H1 (cell line): ENCODE measurements around the gene PTPRC. TPM values are rescaled to one million over a fixed set of nuclear protein-coding genes. Genes with fewer than 3 reads are reported as not detected.
A peak's percentile ranks its signal among the peaks of the same experiment; 100 is the strongest.

ENCODE experiments used
- CTCF ChIA-PET: fragments of 300-600 bp; sonication (Branson Sonifier 250); formaldehyde crosslinking; loops from one replicate; lab custom pipeline; 2021; ENCODE audit not compliant: partially characterized antibody; lab: Charles Lee
- POLR2A ChIA-PET: fragments of 300-600 bp; sonication (Branson Sonifier 250); formaldehyde crosslinking; loops from one replicate; lab custom pipeline; 2021; ENCODE audit warnings: inconsistent platforms; ENCODE audit not compliant: partially characterized antibody; lab: Charles Lee
- DNase-seq, 2 experiments: peaks; one replicate each; pipeline versions ENCODE4 v3.0.0 to v3.0.0-alpha.2; 2010 to 2022; ENCODE audit warnings: low spot score in 2 of 2, low read depth in 1 of 2, mixed read lengths in 1 of 2
- FAIRE-seq: peaks from 2 replicates; lab custom pipeline; 2011; peaks lifted over from hg19 to GRCh38; lab: Jason Lieb, UNC
- H2AFZ ChIP-seq: 2 replicates; pipeline ENCODE4 v1.8.1; 2012; ENCODE audit warnings: low read length, inconsistent platforms
- H2AK5ac ChIP-seq: 2 replicates; pipeline ENCODE4 v1.6.1; 2013; ENCODE audit warnings: low read depth, low read length
- H2BK120ac ChIP-seq: replicated peaks from 2 replicates; pipeline ENCODE3; 2013; ENCODE audit warnings: low read depth, low read length, inconsistent platforms
- H2BK12ac ChIP-seq: 2 replicates; pipeline ENCODE4 v1.6.1; 2013; ENCODE audit warnings: low read depth, low read length
- H2BK15ac ChIP-seq: 2 replicates; pipeline ENCODE4 v1.6.1; 2013; ENCODE audit warnings: low read length
- H2BK20ac ChIP-seq: 2 replicates; pipeline ENCODE4 v1.6.1; 2013; ENCODE audit warnings: low read length
- H2BK5ac ChIP-seq: 2 replicates; pipeline ENCODE4 v1.6.1; 2013; ENCODE audit warnings: low read depth, low read length
- H3K14ac ChIP-seq: 2 replicates; pipeline ENCODE4 v1.6.1; 2013; ENCODE audit warnings: inconsistent platforms; ENCODE audit not compliant: insufficient read length
- H3K18ac ChIP-seq: 2 replicates; pipeline ENCODE4 v1.6.1; 2013; ENCODE audit warnings: low read length; ENCODE audit errors: extremely low read depth
- H3K23ac ChIP-seq: 2 replicates; pipeline ENCODE4 v1.6.1; 2013; ENCODE audit warnings: inconsistent platforms; ENCODE audit not compliant: insufficient read length
- H3K23me2 ChIP-seq: 2 replicates; pipeline ENCODE4 v1.6.1; 2013; ENCODE audit warnings: low read depth, low read length
- H3K27ac ChIP-seq: 2 replicates; pipeline ENCODE4 v1.6.1; 2011; ENCODE audit warnings: low read depth, low read length, inconsistent platforms
- H3K27me3 ChIP-seq, 4 experiments: replicated peaks in 1 of 4; 1 replicate in 1 of 4; 2 replicates in 3 of 4; pipeline versions ENCODE4 v1.6.1 to v1.8.1; 2011 to 2013; ENCODE audit warnings: low read length in 3 of 4, mild to moderate bottlenecking in 3 of 4, inconsistent platforms in 2 of 4, mixed read lengths in 2 of 4, moderate library complexity in 1 of 4; ENCODE audit not compliant: control insufficient read depth in 3 of 4, insufficient read depth in 3 of 4; ENCODE audit errors: extremely low read depth in 1 of 4
- H3K36me3 ChIP-seq, 4 experiments: 2 replicates each; pipeline versions ENCODE4 v1.6.1 to v1.8.1; 2011 to 2013; ENCODE audit warnings: mild to moderate bottlenecking in 4 of 4, low read length in 3 of 4, moderate library complexity in 2 of 4, control low read depth in 1 of 4, inconsistent platforms in 1 of 4; ENCODE audit not compliant: insufficient read depth in 4 of 4, control insufficient read depth in 2 of 4
- H3K4ac ChIP-seq: replicated peaks from 2 replicates; pipeline ENCODE3; 2013; ENCODE audit warnings: low read length, low read depth, mixed read lengths, inconsistent platforms; ENCODE audit not compliant: insufficient read length
- H3K4me1 ChIP-seq, 4 experiments: replicated peaks in 1 of 4; 1 replicate in 1 of 4; 2 replicates in 3 of 4; pipeline versions ENCODE4 v1.6.1 to v1.8.1; 2011 to 2013; ENCODE audit warnings: low read length in 3 of 4, inconsistent platforms in 2 of 4, mixed read lengths in 1 of 4; ENCODE audit not compliant: insufficient read depth in 4 of 4, control insufficient read depth in 3 of 4
- H3K4me2 ChIP-seq, 2 experiments: 2 replicates each; pipeline versions ENCODE4 v1.6.1 to v1.8.1; 2011 to 2013; ENCODE audit warnings: low read depth in 2 of 2, low read length in 2 of 2, control low read depth in 1 of 2, inconsistent platforms in 1 of 2, mild to moderate bottlenecking in 1 of 2; ENCODE audit not compliant: insufficient read depth in 1 of 2
- H3K4me3 ChIP-seq, 4 experiments: fragments of 200-600, 300-600 bp in 1 of 4; sonication (generic), shearing (Covaris generic), sonication (Bioruptor Twin) in 1 of 4; 2 replicates each; pipeline versions ENCODE4 v1.5.1 to v1.8.1; 2011 to 2016; ENCODE audit warnings: low read length in 4 of 4, low read depth in 3 of 4, control low read depth in 2 of 4, inconsistent platforms in 2 of 4, mild to moderate bottlenecking in 2 of 4, mixed read lengths in 1 of 4, moderate library complexity in 1 of 4; ENCODE audit not compliant: insufficient read depth in 2 of 4; ENCODE audit errors: extremely low read depth in 1 of 4
- H3K56ac ChIP-seq: replicated peaks from 2 replicates; pipeline ENCODE3; 2013; ENCODE audit warnings: low read depth, mild to moderate bottlenecking, mixed read lengths, low read length, inconsistent platforms; ENCODE audit not compliant: insufficient read length
- H3K79me1 ChIP-seq: 2 replicates; pipeline ENCODE4 v1.6.1; 2013; ENCODE audit warnings: low read depth, low read length, control low read depth
- H3K79me2 ChIP-seq, 2 experiments: 2 replicates each; pipeline versions ENCODE4 v1.6.1 to v1.8.1; 2012 to 2013; ENCODE audit warnings: low read length in 2 of 2, mild to moderate bottlenecking in 2 of 2, inconsistent platforms in 1 of 2; ENCODE audit not compliant: insufficient read depth in 2 of 2, control insufficient read depth in 1 of 2
- H3K9ac ChIP-seq, 4 experiments: replicated peaks in 1 of 4; 1 replicate in 1 of 4; 2 replicates in 3 of 4; pipeline versions ENCODE4 v1.6.1 to v1.8.1; 2011 to 2013; ENCODE audit warnings: low read depth in 3 of 4, low read length in 3 of 4, control low read depth in 2 of 4, mild to moderate bottlenecking in 2 of 4, moderate library complexity in 2 of 4, inconsistent platforms in 1 of 4; ENCODE audit errors: extremely low read depth in 1 of 4
- H3K9me3 ChIP-seq, 2 experiments: 2 replicates each; pipeline versions ENCODE4 v1.6.1 to v1.8.1; 2012 to 2013; ENCODE audit warnings: mild to moderate bottlenecking in 2 of 2, moderate library complexity in 2 of 2, control low read depth in 1 of 2, inconsistent platforms in 1 of 2, low read depth in 1 of 2, low read length in 1 of 2, mixed read lengths in 1 of 2; ENCODE audit not compliant: insufficient read depth in 2 of 2
- H4K20me1 ChIP-seq, 2 experiments: replicated peaks in 1 of 2; 2 replicates each; pipeline versions ENCODE3 to v1.8.1; 2011 to 2013; ENCODE audit warnings: inconsistent platforms in 2 of 2, low read length in 2 of 2, mild to moderate bottlenecking in 1 of 2; ENCODE audit not compliant: insufficient read depth in 2 of 2, control insufficient read depth in 1 of 2
- H4K5ac ChIP-seq: 2 replicates; pipeline ENCODE4 v1.6.1; 2013; ENCODE audit warnings: low read length, low read depth, mixed read lengths, inconsistent platforms; ENCODE audit not compliant: insufficient read length
- H4K8ac ChIP-seq: 2 replicates; pipeline ENCODE4 v1.8.0; 2013; ENCODE audit warnings: mild to moderate bottlenecking, moderate library complexity, low read length, inconsistent platforms; ENCODE audit not compliant: insufficient read depth; ENCODE audit errors: extremely low read depth
- H4K91ac ChIP-seq: replicated peaks from 2 replicates; pipeline ENCODE3; 2013; ENCODE audit warnings: low read length, mixed read lengths, inconsistent platforms; ENCODE audit not compliant: insufficient read length
- BCL11A ChIP-seq, 2 experiments: IDR thresholded peaks; one replicate each; pipeline ENCODE4 v1.6.1; 2011; ENCODE audit warnings: low read depth in 2 of 2, low read length in 2 of 2, mild to moderate bottlenecking in 2 of 2
- CBX8 ChIP-seq: fragments of 300-800, 300-1000 bp; sonication (generic); IDR thresholded peaks from 2 replicates; pipeline ENCODE4 v1.7.1; 2016; ENCODE audit warnings: low read depth, low read length, borderline replicate concordance
- MAFK ChIP-seq: IDR thresholded peaks from 2 replicates; pipeline ENCODE4 v1.6.1; 2012; ENCODE audit warnings: low read depth, mild to moderate bottlenecking, improper control_type of control experiment, low read length
- POU5F1 ChIP-seq: IDR thresholded peaks from 2 replicates; pipeline ENCODE4 v1.6.1; 2011; ENCODE audit warnings: low read depth, mild to moderate bottlenecking, low read length, moderate library complexity
- WGBS, 2 experiments: shearing (Covaris generic) in 1 of 2; methylation state at CpG; one replicate each; pipeline versions ENCODE4 v1.1.6 to v1.1.7; 2013 to 2015; ENCODE audit warnings: low lambda C conversion rate in 2 of 2, mixed read lengths in 2 of 2, inconsistent platforms in 1 of 2, low coverage in 1 of 2, missing lambda C conversion rate in 1 of 2; ENCODE audit not compliant: insufficient replicate concordance in 2 of 2, insufficient coverage in 1 of 2, insufficient read length in 1 of 2; ENCODE audit errors: extremely low coverage in 1 of 2, missing lambda C conversion rate in 1 of 2; 5-methylcytosine and 5-hydroxymethylcytosine counted together
- polyA plus RNA-seq, 7 experiments: library from polyadenylated mRNA; depleted of rRNA in 3 of 7; stranded (reverse) in 5 of 7; unstranded in 2 of 7; fragments of >200 nt in 5 of 7; fragments of 200-250 nt in 2 of 7; gene quantifications; 1 replicate in 5 of 7; 2 replicates in 1 of 7; 4 replicates in 1 of 7; pipeline versions ENCODE4 v1.2.1 to v1.2.3, GENCODE V29; 2011 to 2013; ENCODE audit warnings: missing spikeins in 2 of 7, mixed read lengths in 2 of 7
- total RNA-seq: library from RNA; stranded (reverse); fragmentation: NEBNext Ultra II Directional; extraction: Animal tissue kit (Norgen Biotek cat#: 25700); gene quantifications from 2 replicates; pipeline ENCODE4 v1.2.1, GENCODE V29; 2021
- TF ChIP-seq, protein P1 (sequence below): IDR thresholded peaks from 2 replicates; pipeline ENCODE4 v1.6.1; 2012; ENCODE audit warnings: inconsistent platforms

PTPRC gene
- total and polyA plus RNA-seq, 2 of the 8 experiments (the other 6 are each of a cell fraction or from before 2014, with no cell fraction given), result 0.05 TPM; not detected in 1

DNA sequence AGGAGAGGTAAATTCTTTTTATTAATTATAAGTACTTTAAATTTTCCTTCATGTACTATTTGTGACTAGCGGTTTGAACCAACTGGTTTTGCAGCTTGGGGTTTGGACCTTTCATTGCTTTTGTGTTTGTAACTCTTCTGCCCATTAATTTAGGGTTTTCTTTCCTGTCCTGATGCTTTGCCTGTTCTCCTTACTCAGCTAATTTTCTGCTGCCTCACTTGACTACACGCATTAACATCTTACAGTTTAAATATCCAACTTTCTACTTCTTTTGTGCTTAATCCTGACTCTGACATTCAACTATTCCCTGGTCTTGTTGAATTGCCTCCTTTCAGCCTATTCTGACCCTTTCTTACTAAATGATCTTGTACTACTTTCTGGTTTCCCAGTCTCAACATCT, 135.6 kb downstream of the PTPRC start:
- Histone ChIP-seq H2BK120ac (no peak overlapping the region), H2BK20ac (no peak overlapping the region), H3K4me1 (peaks cover 0 to 5% (median 0%) of the 10 kb centered on the region in 4 experiments; a peak in 3 of 7 replicates), H3K4me3 (no peak overlapping the region), H4K8ac (no peak overlapping the region), H3K27me3 (no peaks in the 10 kb centered on the region), H2BK5ac (no peak overlapping the region), H3K18ac (no peak overlapping the region), H3K23ac (no peak overlapping the region), H3K23me2 (no peaks in the 10 kb centered on the region), H2BK12ac (no peak overlapping the region), H3K27ac (no peak overlapping the region), H4K91ac (no peak overlapping the region), H3K9me3 (no peaks in the 10 kb centered on the region), H2AK5ac (no peak overlapping the region), H3K79me1 (no peaks in the 10 kb centered on the region), H3K4ac (no peak overlapping the region), H3K4me2 (no peak overlapping the region), H3K9ac (no peak overlapping the region), H3K14ac (no peak overlapping the region), H4K5ac (no peak overlapping the region), H2BK15ac (no peak overlapping the region), H3K79me2 (no peaks in the 10 kb centered on the region), H3K56ac (no peak overlapping the region), H2AFZ (peak overlapping the region; percentile 49; the same call in 1 of the 2 replicates), H3K36me3 (no peaks in the 10 kb centered on the region), H4K20me1 (no peaks in the 10 kb centered on the region)
- ChIA-PET POLR2A (no interaction called here), CTCF (interaction anchor here (0.8 to 2.1 kb wide), 5 partner anchors 15 to 689 kb away, joined by 3 to 8 read pairs (median 4); no protein-coding TSS in a partner anchor)
- 86% methylated on average over 2 of the region's 2 CpGs; no CpG with 5 or more reads in 1 of the 2 experiments for WGBS, 2 experiments
- FAIRE-seq, result no peak
- no peak for TF ChIP-seq BCL11A (IDR thresholded peaks at IDR 0.05; ENCODE audit: low read depth in 2 of 2, low read length in 2 of 2)
- TF ChIP-seq, protein P1, sequence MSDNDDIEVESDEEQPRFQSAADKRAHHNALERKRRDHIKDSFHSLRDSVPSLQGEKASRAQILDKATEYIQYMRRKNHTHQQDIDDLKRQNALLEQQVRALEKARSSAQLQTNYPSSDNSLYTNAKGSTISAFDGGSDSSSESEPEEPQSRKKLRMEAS, result no peak
- no peak for TF ChIP-seq POU5F1
- TF ChIP-seq MAFK, result peak; percentile 33; the same call in 1 of the 2 replicates
- no peak for TF ChIP-seq CBX8
- DNase-seq, result no peak
